Karpas-422 (cell line): ENCODE measurements around the gene ZNF785. TPM values are rescaled to one million over a fixed set of nuclear protein-coding genes. Genes with fewer than 3 reads are reported as not detected.

Experiments
- DNase-seq: peaks from one replicate; pipeline ENCODE4 v3.0.0-alpha.2; 2015
- H2AFZ ChIP-seq: fragments of 200-600 bp; sonication (generic); 2 replicates; pipeline ENCODE4 v1.6.1; 2014; ENCODE audit warnings: antibody characterized with exemption, low read length, mixed read lengths
- H3K27ac ChIP-seq: fragments of 200-600 bp; sonication (generic); 2 replicates; pipeline ENCODE4 v1.5.1; 2014; ENCODE audit warnings: mild to moderate bottlenecking, low read length, moderate library complexity
- H3K27me3 ChIP-seq: fragments of 200-600 bp; sonication (generic); 2 replicates; pipeline ENCODE4 v1.6.1; 2014; ENCODE audit warnings: low read length, mixed read lengths
- H3K36me3 ChIP-seq: fragments of 200-600 bp; sonication (generic); 2 replicates; pipeline ENCODE4 v1.6.1; 2014; ENCODE audit warnings: low read length, mixed read lengths; ENCODE audit not compliant: insufficient read depth
- H3K4me1 ChIP-seq: fragments of 200-600 bp; sonication (generic); 2 replicates; pipeline ENCODE4 v1.6.1; 2014; ENCODE audit warnings: mild to moderate bottlenecking, low read length, mixed read lengths
- H3K4me2 ChIP-seq: fragments of 200-600 bp; sonication (generic); 2 replicates; pipeline ENCODE4 v1.6.1; 2014; ENCODE audit warnings: low read length, low read depth, mild to moderate bottlenecking; ENCODE audit not compliant: poor library complexity, severe bottlenecking
- H3K4me3 ChIP-seq: fragments of 200-600 bp; sonication (generic); 2 replicates; pipeline ENCODE4 v1.5.1; 2014; ENCODE audit warnings: mild to moderate bottlenecking, antibody characterized with exemption, low read length, mixed read lengths
- H3K79me2 ChIP-seq: fragments of 200-600 bp; sonication (generic); 2 replicates; pipeline ENCODE4 v1.6.1; 2014; ENCODE audit warnings: mild to moderate bottlenecking, low read length, mixed read lengths
- H3K9ac ChIP-seq: fragments of 200-600 bp; sonication (generic); 2 replicates; pipeline ENCODE4 v1.6.0; 2014; ENCODE audit warnings: low read length
- H3K9me2 ChIP-seq: fragments of 200-600 bp; sonication (generic), shearing (Covaris generic); replicated peaks from 2 replicates; pipeline ENCODE4 v1.6.0; 2014; ENCODE audit warnings: mild to moderate bottlenecking, low read length, moderate library complexity; ENCODE audit not compliant: insufficient read depth
- H3K9me3 ChIP-seq: fragments of 300-700, 200-600 bp; sonication (generic); 2 replicates; pipeline ENCODE4 v1.6.1; 2014; ENCODE audit warnings: low read length, mixed read lengths
- H4K20me1 ChIP-seq: fragments of 200-600 bp; sonication (generic); 2 replicates; pipeline ENCODE4 v1.6.1; 2014; ENCODE audit warnings: mild to moderate bottlenecking, antibody characterized with exemption, low read length, low read depth; ENCODE audit not compliant: insufficient read depth
- total RNA-seq: library from RNA; depleted of rRNA; stranded (reverse); fragments of >200 nt; shearing (Covaris generic); gene quantifications from 2 replicates; pipeline ENCODE4 v1.2.3, GENCODE V29; 2014; ENCODE audit warnings: low replicate concordance

The ZNF785 gene
- total RNA-seq, 1 experiment from 2014 or later: 20.8 TPM

GRCh38 chr16:30565984-30566383 lies 19.5 kb downstream of the ZNF785 start:
- Histone ChIP-seq H2AFZ (no peak overlapping the region), H3K27ac (no peak overlapping the region), H4K20me1 (no peaks in the 10 kb centered on the region), H3K79me2 (no peaks in the 10 kb centered on the region), H3K9me2 (no peaks in the 10 kb centered on the region), H3K27me3 (no peaks in the 10 kb centered on the region), H3K36me3 (no peaks in the 10 kb centered on the region), H3K9me3 (no peaks in the 10 kb centered on the region), H3K9ac (no peak overlapping the region), H3K4me2 (no peak overlapping the region), H3K4me3 (no peak overlapping the region), H3K4me1 (peaks cover 5% of the 10 kb centered on the region)
- no peak for DNase-seq

GRCh38 chr16:30565526-30565925 lies 20.0 kb downstream of the ZNF785 start:
- no peak for DNase-seq

GRCh38 chr16:30562021-30562420 lies 23.5 kb downstream of the ZNF785 start:
- Histone ChIP-seq H3K9me3 (no peaks in the 10 kb centered on the region), H3K36me3 (no peaks in the 10 kb centered on the region), H3K4me2 (no peak overlapping the region), H3K27me3 (no peaks in the 10 kb centered on the region), H3K4me3 (no peak overlapping the region), H3K79me2 (peaks cover 8% of the 10 kb centered on the region), H3K9ac (no peak overlapping the region), H2AFZ (no peak overlapping the region), H4K20me1 (no peaks in the 10 kb centered on the region), H3K4me1 (peaks cover 8% of the 10 kb centered on the region), H3K27ac (no peak overlapping the region), H3K9me2 (no peaks in the 10 kb centered on the region)
- no peak for DNase-seq

More at GRCh38 chr16:30565526-30565925, 20.0 kb downstream of the ZNF785 start:
- H3K27ac ChIP-seq: no peak overlapping the region
- H3K9ac ChIP-seq: no peak overlapping the region
- no peak overlapping the region for H2AFZ ChIP-seq
- no peaks in the 10 kb centered on the region for H3K27me3 ChIP-seq
- H3K9me3 ChIP-seq: no peaks in the 10 kb centered on the region
- H3K79me2 ChIP-seq: no peaks in the 10 kb centered on the region
- no peaks in the 10 kb centered on the region for H4K20me1 ChIP-seq
- peaks cover 2% of the 10 kb centered on the region for H3K4me1 ChIP-seq
- no peak overlapping the region for H3K4me2 ChIP-seq
- H3K36me3 ChIP-seq: no peaks in the 10 kb centered on the region
- no peaks in the 10 kb centered on the region for H3K9me2 ChIP-seq
- no peak overlapping the region for H3K4me3 ChIP-seq

GRCh38 chr16:30561089-30561816 lies 24.2 kb downstream of the ZNF785 start:
- Histone ChIP-seq H3K9ac (no peak overlapping the region), H3K9me3 (no peaks in the 10 kb centered on the region), H4K20me1 (no peaks in the 10 kb centered on the region), H3K9me2 (no peaks in the 10 kb centered on the region), H3K27ac (no peak overlapping the region), H3K4me1 (peaks cover 9% of the 10 kb centered on the region), H3K79me2 (peaks cover 11% of the 10 kb centered on the region), H3K4me2 (no peak overlapping the region), H3K4me3 (no peak overlapping the region), H3K27me3 (no peaks in the 10 kb centered on the region), H3K36me3 (no peaks in the 10 kb centered on the region), H2AFZ (no peak overlapping the region)
- DNase-seq: no peak

- no peaks in the 10 kb centered on the region for H3K9me2 ChIP-seq
- H3K79me2 ChIP-seq: peaks cover 15% of the 10 kb centered on the region
- no peaks in the 10 kb centered on the region for H4K20me1 ChIP-seq
- no peaks in the 10 kb centered on the region for H3K36me3 ChIP-seq
- H3K27me3 ChIP-seq: no peaks in the 10 kb centered on the region
- no peak overlapping the region for H3K4me2 ChIP-seq
- peaks cover 9% of the 10 kb centered on the region for H3K4me1 ChIP-seq
- no peak overlapping the region for H3K4me3 ChIP-seq
- no peak overlapping the region for H3K9ac ChIP-seq
- no peak for DNase-seq
- no peak overlapping the region for H3K27ac ChIP-seq
- no peak overlapping the region for H2AFZ ChIP-seq
- H3K9me3 ChIP-seq: no peaks in the 10 kb centered on the region
These were observed 25.8 kb downstream of the ZNF785 start for GRCh38 chr16:30559690-30560089.

GRCh38 chr16:30558789-30559377 lies 26.6 kb downstream of the ZNF785 start:
- peaks cover 15% of the 10 kb centered on the region for H3K79me2 ChIP-seq
- H3K9me2 ChIP-seq: no peaks in the 10 kb centered on the region
- H3K4me1 ChIP-seq: peaks cover 9% of the 10 kb centered on the region
- peak overlapping the region; percentile 83 for H3K4me2 ChIP-seq
- no peaks in the 10 kb centered on the region for H3K9me3 ChIP-seq
- H4K20me1 ChIP-seq: no peaks in the 10 kb centered on the region
- H3K4me3 ChIP-seq: peak overlapping the region; percentile 76; the same call in 1 of the 2 replicates
- H2AFZ ChIP-seq: no peak overlapping the region
- H3K9ac ChIP-seq: peak overlapping the region; percentile 46
- H3K27ac ChIP-seq: 0 out of 2 replicates have a peak overlapping the region, but pooled peaks have one; percentile 3
- H3K36me3 ChIP-seq: peaks cover under 1% of the 10 kb centered on the region; the same call in 1 of the 2 replicates
- no peak for DNase-seq
- no peaks in the 10 kb centered on the region for H3K27me3 ChIP-seq

GRCh38 chr16:30557957-30558788 lies 27.3 kb downstream of the ZNF785 start, which contains the start of gene ZNF764:
Gene ZNF764, minus strand, starts transcription at chr16:30558374. Its CDS starts 192 bp downstream, at chr16:30558182.
- H3K4me1 ChIP-seq: peaks cover 9% of the 10 kb centered on the region
- DNase-seq: peak; percentile 99
- peak within 1 kb of the TSS; percentile 80 for H3K27ac ChIP-seq
- H2AFZ ChIP-seq: peak within 1 kb of the TSS; percentile 63
- peak within 1 kb of the TSS; percentile 89 for H3K9ac ChIP-seq
- H3K9me3 ChIP-seq: no peaks in the 10 kb centered on the region
- peak within 1 kb of the TSS; percentile 83 for H3K4me2 ChIP-seq
- peaks cover 15% of the 10 kb centered on the region for H3K79me2 ChIP-seq
- no peaks in the 10 kb centered on the region for H3K9me2 ChIP-seq
- no peaks in the 10 kb centered on the region for H3K27me3 ChIP-seq
- H3K4me3 ChIP-seq: peak within 1 kb of the TSS; percentile 76
- H4K20me1 ChIP-seq: no peaks in the 10 kb centered on the region
- peaks cover 5% of the 10 kb centered on the region; the same call in 1 of the 2 replicates for H3K36me3 ChIP-seq

- peak overlapping the region; percentile 80 for H3K27ac ChIP-seq
- peak; percentile 69 for DNase-seq
- H3K4me1 ChIP-seq: peaks cover 9% of the 10 kb centered on the region
- peaks cover 5% of the 10 kb centered on the region; the same call in 1 of the 2 replicates for H3K36me3 ChIP-seq
- no peaks in the 10 kb centered on the region for H4K20me1 ChIP-seq
- H3K4me3 ChIP-seq: peak overlapping the region; percentile 76
- H2AFZ ChIP-seq: peak overlapping the region; percentile 63
- H3K9ac ChIP-seq: peak overlapping the region; percentile 89
- H3K9me3 ChIP-seq: no peaks in the 10 kb centered on the region
- H3K79me2 ChIP-seq: peaks cover 15% of the 10 kb centered on the region
- H3K4me2 ChIP-seq: peak overlapping the region; percentile 83
- no peaks in the 10 kb centered on the region for H3K9me2 ChIP-seq
- no peaks in the 10 kb centered on the region for H3K27me3 ChIP-seq
These were observed 27.9 kb downstream of the ZNF785 start for GRCh38 chr16:30557707-30557956.
